GM15510 (cell line): ENCODE data around the gene ACER3.

Experiments
- POLR2A ChIP-seq: IDR thresholded peaks from 3 replicates; pipeline ENCODE4 v1.6.1; 2011; ENCODE audit warnings: borderline replicate concordance; ENCODE audit not compliant: insufficient read length; ENCODE audit errors: extremely low read depth

ACER3 gene

DNA sequence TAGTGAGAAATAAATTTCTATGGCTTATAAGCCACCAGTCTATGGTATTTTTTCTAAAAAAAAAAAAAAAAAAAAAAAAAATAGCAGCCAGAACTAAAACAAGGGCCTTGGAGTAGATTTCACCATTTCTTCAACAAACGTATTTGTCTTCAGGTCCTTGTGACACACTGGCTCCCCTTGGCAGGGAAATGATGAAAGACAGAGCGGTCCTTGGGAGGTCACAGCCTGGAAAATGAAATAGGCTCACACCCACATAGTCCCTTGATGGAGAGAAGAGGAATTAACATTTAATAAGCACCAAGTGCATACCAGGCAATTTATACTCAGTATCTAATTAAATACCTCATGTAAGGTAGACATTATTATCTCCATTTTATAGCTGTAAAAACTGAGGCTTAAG lies 25.7 kb upstream of the ACER3 start:
- TF ChIP-seq POLR2A = no peak

DNA sequence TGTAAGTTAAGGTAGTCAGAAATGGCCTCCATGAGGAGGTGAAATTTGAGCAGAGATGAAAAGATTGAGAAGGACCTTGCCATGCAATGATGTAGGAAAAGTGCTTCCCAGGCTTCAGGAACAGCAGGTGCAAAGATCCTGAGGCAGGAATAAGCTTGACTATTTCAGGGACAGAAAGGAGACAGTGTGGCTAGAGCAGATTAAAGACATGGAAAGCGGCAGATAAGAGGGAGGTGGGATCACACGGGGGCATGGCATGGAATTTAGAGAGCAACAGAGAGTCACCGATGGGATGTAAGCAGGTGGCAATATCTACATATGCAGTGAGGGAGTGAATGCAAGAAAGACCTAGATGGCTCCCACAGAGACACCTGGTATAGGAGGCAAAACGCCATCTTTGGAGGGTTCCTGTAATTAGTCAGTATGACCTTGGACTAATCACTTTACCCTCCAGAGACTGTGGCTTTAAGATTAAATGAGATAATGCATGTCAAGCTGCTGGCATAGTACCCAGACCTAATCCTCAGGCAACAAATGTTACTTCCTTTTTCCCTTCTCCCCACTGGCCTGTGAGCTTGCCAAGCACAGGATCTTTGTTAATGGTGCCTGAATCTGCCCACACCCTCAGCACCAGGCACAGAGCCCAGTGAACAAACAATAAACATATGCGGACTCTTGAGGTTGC lies 24.6 kb upstream of the ACER3 start:
- no peak for TF ChIP-seq POLR2A

DNA sequence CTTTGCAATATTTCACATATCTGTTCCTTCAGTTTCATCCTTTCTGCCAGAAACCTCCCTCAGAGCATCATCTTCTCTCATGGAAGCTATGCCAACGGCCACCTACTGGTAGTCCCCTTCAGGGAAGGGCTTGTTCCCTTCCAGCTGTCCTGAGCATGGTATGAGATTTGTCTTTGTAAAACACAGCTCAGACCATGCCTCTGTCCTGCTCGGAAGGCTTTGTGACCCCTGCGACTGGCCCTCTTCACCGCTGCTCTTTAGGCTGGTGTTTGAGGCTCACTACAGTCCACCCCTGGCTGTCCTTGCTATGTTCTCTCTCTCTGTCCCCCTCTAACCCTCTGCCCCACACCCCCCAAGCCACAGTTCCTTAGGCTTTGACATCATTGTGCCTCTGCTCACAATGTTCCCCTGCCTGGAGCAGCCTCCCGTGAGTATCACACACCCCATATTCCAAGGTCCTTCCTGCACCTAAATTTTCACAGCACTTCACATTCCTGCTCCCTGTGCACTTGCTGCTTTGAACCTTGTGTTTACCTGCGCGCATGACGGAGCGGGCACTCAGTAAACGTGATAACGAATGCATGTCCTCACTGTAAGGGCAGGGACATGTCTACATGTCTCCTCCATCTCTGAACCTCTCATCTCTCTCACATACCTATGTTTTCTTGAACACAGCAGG lies 24.0 kb upstream of the ACER3 start:
- no peak for TF ChIP-seq POLR2A

DNA sequence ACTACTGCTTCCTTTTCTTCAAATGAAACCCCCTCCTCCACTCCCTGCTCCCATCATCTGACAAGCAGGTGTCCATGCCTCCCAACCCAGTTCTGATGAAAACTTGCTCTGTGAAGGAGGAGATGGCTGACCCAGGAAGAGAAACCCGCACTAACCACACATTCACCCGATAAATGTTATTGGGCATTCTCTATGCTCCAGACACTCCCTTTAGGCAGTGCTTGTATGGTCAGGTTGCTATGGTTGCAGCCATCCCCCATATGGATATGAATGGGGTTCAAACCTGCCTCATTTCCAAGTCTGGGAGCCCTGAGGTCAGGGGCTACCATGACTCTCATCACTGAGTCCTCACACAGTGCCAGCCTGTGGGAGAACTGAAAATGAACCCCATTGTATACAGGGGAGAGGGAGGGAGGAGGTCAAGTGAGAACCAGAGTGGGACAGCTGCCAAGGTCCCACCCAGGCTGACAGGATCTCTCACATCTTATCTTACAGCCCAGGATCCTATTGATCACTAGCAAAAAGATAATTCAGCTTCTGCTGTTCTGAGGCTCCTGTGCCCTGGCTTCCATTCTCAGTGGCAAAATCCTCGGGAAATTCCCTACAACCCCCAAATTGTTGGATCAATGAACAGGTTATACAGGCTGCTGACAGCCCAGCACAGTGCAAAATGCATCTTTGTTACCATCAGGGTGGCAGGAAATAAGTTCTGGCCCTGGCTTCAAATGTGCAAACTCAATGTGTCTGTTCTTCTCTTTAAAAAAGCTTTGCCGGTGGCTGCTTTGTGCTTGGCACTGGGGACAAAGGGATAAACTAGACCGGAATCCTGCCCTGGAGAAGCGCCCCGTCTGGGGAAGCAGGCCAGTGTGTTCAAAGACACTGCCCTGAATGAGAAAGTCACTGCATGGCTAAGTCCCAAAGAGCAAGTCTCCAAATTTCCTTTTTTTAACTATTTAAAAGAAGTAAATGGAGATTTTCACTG lies 22.7 kb upstream of the ACER3 start:
- TF ChIP-seq POLR2A = no peak

DNA sequence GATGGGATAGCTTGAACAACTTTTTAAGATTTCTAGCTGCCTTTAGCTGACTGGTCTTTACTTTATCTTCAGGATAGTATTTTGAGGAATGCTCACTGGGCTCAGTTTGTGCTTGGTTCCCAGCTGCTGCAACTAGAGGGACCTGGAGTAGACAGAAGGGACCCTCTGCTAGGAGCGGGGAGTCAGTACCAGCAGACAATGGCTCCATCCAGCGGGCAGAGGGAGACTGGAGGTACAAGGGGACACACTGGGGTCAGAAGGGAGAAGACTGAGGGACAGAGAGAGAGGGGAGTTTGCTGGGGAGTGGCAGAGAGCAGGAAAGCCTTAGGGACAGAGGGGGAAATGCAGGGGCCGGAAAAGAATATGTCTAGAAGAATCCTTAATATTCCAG lies 22.0 kb upstream of the ACER3 start:
- TF ChIP-seq POLR2A = no peak

DNA sequence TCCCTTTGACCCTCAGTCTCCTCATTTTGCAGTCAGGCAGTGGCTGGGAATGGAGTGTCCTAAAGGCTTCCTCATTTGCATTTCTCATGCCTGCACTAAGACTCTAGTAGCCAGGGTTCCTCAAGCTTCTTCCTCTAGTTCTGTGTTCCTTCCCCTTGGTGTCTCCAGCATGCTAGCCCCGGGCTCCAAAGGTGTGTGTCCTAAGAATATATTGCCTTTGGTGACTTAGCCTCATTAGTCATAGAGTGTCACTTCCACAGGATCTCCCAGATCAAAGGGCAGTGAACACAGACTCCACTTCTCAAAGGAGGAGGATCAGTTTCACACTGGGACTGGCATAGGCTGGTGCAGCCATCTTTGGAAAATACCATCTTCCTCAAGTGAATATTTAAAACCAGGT lies 21.4 kb upstream of the ACER3 start:
- TF ChIP-seq POLR2A = no peak

DNA sequence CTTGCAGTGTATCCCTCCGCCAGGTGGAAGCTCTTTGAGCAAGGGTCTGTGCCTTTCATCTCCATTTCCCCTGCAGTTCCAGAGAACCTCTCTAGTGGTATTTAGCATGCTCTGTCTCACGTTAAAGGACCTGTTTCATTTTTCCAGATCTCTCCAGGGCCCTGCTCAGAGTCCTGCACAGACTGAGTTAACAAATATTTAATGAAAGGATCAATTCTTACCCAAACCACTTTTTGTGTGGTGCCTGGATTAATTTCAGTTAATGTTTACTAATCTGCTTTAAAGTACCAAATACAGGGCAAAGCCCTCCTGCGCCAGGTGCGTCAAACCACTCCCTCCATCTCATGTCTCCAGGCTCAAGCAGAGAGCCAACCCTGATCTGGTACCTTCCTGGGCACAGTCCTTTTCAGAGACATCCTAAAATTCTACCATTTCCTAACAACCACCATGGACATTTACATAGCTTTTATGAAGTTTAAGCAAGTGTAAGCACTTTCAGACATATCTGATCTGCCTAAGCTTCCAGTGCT lies 18.7 kb upstream of the ACER3 start:
- TF ChIP-seq POLR2A = no peak

DNA sequence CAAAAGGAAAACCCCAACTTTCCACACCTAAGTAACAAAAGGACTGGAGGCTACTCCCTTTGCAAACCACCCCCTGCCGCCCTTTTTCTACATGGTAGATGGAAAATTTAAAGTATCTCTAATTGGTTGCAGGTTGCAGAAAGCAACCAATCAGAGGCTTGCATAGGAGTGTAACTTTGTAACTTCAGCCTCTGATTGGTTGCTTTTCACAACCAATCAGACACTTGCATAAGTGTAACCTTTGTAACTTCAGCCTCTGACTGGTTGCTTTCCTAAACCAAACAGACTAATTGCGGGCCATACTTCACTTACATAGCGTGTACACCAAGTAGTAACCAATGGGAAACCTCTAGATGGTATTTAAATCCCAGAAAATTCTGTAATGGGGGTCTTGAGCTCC lies 16.8 kb upstream of the ACER3 start:
- no peak for TF ChIP-seq POLR2A

DNA sequence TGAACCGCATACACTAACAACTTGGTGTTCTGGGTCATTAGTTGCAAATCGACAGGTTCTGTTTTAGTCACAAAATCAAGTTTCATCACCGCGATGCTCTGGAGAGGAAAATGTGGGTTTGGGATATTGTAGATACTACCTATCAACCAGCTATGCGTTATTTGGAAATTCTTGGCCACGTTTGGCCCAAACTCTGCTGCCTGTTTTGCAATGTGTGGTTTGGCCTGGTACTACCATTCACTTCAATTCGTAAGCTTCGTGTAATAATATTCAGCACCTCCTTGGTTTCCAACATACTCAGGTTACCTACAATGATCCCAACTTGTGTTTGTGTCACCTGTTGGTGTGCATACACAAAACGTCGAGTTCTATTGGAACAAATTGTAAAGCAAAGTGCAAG lies 16.2 kb upstream of the ACER3 start:
- TF ChIP-seq POLR2A = no peak

DNA sequence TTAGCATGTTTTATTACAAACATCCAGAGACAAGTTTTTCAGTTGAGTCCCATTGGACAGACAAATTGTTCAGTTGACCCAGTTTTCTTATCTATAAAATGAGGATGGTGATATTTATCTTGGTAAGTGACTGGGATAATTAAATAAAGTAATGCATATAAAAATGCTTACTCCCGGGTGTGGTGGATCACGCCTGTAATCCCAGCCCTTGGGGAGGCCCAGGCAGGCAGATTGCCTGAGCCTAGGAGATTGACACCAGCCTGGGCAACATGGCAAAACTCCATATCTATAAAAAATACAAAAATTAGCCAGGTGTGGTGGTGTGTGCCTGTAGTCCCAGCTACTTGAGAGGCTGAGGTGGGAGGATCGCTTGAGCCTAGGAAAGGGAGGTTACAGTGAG lies 15.6 kb upstream of the ACER3 start:
- TF ChIP-seq POLR2A = no peak

DNA sequence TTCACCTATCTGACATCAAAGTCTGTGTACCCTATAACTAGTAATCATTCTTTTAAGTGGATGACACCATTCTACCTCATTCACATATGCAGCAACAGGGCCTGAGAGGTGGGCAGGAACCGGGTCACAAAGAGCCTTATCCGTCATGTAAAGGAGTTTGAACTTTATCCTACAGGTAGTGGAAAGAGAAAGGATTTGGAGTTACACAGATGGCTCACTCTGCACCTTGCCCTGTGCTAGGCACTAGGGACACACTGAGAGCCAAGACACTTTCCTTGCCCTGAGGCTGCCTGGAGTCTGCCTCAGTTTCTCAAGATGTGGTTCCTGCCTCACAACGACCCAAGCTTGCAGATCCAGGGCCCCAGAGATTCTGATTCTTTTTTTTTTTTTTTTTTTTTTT lies 14.3 kb upstream of the ACER3 start:
- TF ChIP-seq POLR2A = no peak

DNA sequence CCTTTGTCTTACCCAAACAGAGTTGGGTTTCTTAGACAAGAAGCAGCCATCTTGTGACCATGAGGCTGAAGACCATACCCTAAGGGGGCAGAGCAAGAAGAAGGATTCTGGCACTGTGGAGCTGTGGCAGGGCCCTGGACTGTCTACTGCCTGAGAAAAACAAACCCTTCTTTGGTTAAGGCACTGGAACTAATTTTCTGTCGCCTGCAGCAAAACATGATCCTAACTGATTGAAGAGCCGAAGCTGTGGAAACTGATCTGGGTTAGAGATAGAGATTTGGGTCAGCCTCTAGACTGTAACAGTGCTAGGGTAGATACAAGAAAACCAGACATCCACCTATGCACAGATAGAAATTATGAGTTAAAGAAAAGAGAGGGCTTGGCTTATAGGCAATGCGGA lies 11.3 kb upstream of the ACER3 start:
- no peak for TF ChIP-seq POLR2A

DNA sequence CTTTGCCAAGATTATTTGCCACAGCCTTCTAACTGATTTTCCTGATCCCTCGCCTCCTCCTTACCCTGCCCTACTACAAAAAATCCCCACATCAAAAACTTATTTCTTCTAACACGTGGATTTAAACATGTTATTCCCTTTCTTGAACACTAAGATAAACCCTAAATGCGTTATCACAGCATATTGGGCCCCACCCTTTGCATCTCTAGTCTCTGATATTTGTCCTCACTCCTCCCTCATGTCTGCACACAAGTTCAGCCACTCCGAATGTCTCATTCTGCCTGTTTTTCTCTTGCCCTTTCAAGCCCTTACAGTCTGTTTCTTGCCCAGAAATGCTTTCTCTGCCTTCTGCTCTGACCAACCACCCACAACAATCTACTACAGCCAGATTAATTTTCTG lies 10.6 kb upstream of the ACER3 start:
- TF ChIP-seq POLR2A = no peak

DNA sequence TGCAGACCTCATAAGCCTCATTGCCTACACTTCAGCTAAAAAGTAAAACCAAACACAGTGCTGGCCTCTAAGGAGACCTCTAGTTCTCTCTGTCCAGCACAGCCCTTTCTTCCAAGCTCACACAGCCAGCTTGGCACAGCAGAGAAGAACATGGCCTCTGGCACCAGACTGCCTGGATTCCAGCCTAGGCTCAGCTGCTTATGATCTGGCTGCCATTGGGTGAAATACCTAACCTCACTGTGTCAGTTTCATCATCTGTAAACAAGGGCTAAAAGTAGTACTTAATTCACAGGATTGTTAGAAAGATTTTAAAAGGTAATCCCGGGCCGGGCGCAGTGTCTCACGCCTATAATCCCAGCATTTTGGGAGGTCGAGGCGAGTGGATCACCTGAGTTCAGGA lies 9.9 kb upstream of the ACER3 start:
- TF ChIP-seq POLR2A = no peak

DNA sequence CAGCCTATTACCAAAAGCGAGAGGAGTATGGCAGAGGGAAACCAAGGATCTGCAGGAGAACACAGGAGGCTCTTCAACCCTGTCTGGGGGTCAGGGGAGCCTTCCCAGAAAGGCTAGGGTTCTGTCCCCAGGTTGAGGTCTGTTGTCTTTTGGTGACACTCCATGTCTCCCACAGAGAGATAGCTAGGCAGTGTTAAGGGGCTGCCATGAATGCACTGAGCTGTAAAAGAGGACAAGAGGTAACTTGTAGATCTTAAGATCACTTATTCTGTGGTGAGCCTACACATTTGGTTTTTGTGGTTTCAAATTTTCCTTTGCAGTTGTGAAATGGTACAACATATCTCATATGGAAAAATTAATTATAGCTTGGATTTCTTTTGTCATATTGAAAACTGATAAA lies 6.0 kb upstream of the ACER3 start:
- TF ChIP-seq POLR2A = no peak

DNA sequence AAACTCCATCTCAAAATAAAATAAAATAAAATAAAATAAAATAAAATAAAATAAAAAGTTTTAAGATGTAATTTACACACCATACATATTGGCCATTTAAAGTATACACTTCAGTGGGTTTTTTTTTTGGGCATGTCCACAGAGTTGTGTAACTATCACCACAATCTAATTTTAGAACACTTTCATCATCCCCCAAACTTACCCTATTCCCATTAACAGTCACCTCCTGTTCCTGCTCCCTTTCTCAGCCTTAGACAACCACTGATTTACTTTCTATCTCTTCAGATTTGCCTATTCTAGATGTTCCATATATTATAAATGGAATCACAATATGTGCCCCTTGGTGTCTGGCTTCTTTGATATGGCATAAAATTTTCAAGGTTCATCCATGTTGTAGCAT lies 4.6 kb upstream of the ACER3 start:
- TF ChIP-seq POLR2A = no peak

DNA sequence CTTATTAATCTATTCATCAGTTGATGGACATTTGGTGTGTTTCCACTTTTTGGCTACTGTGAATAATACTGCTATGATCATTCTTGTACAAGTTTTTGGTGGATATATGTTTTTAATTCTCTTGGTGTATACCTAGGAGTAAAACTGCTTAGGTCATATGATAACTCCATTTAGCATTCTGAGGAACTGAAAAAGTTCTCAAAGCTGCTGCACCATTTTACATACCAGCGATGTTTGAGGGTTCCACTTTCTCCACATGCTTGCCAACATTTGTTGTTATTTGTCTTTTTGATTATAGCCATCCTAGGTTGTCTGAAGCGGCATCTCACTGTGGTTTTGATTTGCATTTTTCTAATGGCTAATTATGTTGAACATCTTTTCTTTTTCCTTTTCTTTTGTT lies 4.1 kb upstream of the ACER3 start:
- TF ChIP-seq POLR2A = no peak
